ENCODE results near the gene ZMYND19.
"Not testable (repeated sequence)": the region's sequence is repeated elsewhere in the genome, so short reads cannot be mapped to it uniquely, and the experiment has no call there.

Gene ZMYND19

GRCh38 chr9:137553654-137554053, 36.7 kb downstream of the ZMYND19 start:
- DNase-seq = not testable (repeated sequence)

DNA sequence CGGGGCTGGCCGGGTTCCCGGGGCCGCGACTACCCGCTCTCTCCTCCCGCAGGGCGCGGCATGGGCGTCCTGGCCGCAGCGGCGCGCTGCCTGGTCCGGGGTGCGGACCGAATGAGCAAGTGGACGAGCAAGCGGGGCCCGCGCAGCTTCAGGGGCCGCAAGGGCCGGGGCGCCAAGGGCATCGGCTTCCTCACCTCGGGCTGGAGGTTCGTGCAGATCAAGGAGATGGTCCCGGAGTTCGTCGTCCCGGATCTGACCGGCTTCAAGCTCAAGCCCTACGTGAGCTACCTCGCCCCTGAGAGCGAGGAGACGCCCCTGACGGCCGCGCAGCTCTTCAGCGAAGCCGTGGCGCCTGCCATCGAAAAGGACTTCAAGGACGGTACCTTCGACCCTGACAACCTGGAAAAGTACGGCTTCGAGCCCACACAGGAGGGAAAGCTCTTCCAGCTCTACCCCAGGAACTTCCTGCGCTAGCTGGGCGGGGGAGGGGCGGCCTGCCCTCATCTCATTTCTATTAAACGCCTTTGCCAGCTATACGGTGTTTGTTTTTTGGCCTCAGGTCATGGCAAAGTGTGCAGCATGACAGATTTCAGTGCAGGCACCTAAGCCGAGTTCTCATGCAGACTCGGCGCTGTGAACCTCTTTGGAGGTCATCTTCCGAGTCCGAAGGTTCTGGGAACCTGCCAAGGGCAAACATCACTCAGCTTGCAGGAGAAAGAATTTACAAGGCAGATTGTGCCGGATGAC, 38.1 kb downstream of the ZMYND19 start:
- peak; percentile 17 for DNase-seq

GRCh38 chr9:137551264-137552021, 38.9 kb downstream of the ZMYND19 start, which contains the start of gene MRPL41:
MRPL41 (plus strand) TSS chr9:137551879; CDS start chr9:137552082, 203 bp downstream.
- DNase-seq = peak; percentile 87

DNA sequence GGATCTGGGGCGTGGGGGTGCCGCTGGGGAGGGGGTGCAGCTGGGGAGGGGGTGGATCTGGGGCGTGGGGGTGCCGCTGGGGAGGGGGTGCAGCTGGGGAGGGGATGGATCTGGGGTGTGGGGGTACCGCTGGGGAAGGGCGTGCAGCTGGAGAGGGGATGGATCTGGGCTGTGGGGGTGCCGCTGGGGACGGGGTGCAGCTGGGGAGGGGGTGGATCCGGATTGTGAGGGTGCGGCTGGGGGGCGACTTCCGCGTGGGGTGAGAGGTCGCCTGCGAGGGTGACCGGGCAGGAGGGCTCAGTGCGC, 39.4 kb downstream of the ZMYND19 start:
- DNase-seq = not testable (repeated sequence)

- DNase-seq = peak; percentile 47
Observed at GRCh38 chr9:137550231-137550621, 40.1 kb downstream of the ZMYND19 start, which contains the start of gene PNPLA7. PNPLA7 (minus strand) TSS chr9:137550402; CDS start chr9:137550197, 205 bp downstream.

DNA sequence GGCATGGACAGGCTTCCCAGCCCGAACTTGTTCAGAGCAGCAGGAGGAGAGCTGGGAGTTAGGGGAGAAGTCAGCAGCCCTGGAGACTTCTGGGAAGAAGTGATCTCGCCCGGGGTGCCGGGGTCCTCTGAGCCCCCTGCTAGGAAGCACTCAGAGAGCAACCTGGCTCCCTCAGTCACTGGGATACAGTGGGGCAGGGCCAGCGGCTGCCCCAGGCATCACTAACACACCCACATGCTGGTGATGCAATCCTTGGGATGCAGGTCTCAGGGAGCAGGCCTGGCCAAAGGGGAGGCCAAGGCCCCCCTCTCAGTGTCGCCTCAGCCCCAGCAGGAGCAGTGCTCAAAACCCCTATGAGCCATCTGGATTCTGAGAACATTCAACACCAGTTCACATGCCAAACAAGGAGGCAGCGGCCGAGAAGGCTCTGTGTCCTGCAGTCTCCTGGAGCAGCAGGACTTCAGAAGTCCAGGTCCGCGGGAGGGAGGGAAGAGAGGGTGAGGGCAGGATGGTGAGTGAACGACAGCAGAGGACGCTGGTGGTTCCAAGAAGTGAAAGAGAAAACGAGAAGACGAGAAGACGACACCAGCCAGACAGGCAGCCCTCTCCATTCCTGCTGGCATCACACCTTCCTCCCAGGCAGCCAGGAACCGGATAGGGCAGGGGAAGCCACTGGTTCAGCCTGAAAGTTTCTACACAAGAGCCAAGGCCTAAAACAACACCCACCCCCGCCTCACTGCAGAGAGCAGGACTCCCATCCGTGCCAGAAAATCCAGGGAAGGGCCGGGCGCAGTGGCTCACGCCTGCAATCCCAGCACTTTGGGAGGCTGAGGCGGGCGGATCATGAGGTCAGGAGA, 42.4 kb downstream of the ZMYND19 start:
- DNase-seq = no peak

- DNase-seq = no peak
Observed at GRCh38 chr9:137545123-137545522, 45.2 kb downstream of the ZMYND19 start.

- DNase-seq = no peak
Observed at GRCh38 chr9:137544176-137544760, 46.0 kb downstream of the ZMYND19 start.

- no peak for DNase-seq
Observed at GRCh38 chr9:137543237-137543963, 46.9 kb downstream of the ZMYND19 start.

DNA sequence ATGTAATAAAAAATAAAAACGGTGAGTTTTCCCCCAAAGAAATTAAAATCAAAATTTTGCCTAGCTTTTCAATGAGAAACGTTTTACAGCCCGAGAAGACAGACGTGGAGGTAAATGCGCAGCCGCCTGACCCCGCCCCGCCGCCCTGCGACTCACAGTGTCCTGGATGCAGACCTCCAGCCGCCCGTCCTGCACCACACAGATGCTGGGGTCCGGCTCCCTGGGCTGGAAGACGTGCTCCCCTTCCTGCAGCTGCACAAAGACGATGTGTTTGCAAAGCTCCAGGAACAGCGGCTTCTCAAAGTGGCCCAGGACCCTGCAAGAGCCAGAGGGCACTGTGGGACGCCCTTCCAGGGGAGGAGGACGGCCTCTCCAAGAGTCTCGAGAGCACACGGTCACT, 47.8 kb downstream of the ZMYND19 start:
- DNase-seq = no peak

DNA sequence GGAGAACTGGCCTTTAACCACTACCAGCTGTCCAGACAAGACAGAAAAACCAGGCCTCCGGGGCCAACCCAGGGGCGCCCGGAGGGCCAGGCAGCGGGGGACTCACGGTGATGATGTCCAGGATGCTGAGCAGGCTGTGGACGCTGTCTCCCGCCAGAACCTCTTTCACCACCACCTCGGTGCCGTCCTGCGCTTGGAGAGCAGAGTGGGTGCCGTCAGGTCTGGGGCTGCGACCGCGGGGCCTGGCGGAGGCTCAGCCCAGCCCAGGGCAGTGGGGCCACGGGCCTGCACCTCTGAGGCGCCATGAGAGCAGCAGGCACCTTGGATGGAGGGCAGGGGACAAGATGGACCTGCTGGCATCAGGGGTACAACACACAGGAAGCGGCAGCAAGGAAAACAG, 49.8 kb downstream of the ZMYND19 start:
- no peak for DNase-seq

DNA sequence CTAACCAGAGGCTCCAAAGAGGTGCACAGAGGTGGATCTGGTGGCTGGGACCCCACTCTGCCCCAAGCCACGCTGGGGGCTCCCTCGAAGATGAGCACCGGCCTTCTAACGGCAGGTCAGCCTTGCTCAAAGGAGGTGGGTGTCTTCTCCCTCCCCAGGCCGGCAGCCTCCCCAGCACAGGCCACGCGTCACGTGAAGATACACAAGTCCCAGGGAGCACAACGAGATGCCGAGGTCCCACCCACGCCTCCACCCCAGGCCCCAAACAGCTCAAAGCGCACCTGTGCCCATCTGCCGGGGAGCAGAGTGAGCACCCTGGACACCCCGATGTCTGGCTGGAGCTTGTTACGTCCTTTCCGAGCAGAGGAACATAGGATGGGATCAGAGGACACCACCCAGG, 52.3 kb downstream of the ZMYND19 start:
- DNase-seq = no peak

- DNase-seq = not testable (repeated sequence)
Observed at GRCh38 chr9:137536594-137537131, 53.6 kb downstream of the ZMYND19 start.

GRCh38 chr9:137535120-137535428, 55.2 kb downstream of the ZMYND19 start:
- no peak for DNase-seq

DNA sequence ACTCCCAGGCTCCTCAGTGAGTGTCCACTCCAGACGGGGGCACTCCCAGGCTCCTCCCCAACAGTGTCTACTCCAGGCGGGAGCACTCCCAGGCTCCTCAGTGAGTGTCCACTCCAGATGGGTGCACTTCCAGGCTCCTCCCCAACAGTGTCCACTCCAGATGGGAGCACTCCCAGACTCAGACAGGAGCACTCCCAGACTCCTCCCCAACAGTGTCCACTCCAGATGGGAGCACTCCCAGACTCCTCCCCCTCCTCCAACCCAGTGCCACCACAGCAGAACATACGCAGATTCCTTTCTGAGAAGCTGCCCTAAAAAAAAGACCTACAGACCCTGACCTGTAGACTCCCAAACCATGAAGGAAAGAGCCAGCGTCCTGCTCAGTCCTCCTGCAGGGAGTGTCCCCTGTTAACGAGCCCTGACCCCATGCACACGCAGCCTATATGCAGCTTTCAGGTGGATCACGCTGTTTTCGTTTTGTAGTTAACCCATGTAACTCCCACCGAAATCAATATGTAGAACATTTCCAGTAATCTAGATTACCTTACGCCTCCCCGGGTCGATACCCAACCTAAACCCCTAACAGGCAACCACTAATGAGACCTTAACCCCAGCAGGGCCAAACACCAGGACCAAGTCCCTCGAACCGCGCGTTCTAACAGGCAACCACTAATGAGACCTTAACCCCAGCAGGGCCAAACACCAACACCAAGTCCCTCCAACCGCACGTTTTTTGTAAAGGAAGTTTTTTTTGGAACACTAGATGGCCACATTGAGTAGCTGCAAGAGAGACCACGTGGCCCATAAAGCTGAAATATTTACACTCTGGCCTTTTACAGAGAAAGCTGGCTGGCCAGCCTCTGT, 55.8 kb downstream of the ZMYND19 start:
- peak; percentile 14 for DNase-seq

DNA sequence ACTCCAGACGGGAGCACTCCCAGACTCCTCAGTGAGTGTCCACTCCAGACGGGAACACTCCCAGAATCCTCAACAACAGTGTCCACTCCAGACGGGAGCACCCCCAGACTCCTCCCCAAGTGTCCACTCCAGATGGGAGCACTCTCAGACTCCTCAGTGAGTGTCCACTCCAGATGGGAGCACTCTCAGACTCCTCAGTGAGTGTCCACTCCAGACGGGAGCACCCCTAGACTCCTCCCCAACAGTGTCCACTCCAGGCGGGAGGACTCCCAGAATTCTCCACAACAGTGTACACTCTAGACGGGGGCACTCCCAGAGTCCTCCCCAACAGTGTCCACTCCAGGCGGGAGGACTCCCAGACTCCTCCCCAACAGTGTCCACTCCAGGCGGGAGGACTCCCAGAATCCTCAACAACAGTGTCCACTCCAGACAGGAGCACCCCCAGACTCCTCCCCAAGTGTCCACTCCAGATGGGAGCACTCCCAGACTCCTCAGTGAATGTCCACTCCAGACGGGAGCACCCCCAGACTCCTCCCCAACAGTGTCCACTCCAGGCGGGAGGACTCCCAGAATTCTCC, 57.3 kb downstream of the ZMYND19 start:
- DNase-seq = not testable (repeated sequence)
